ENCODE measurements around the gene OR6Y1. TPM values are rescaled to one million over a fixed set of nuclear protein-coding genes. Genes with fewer than 3 reads are reported as not detected.
A peak's percentile ranks its signal among the peaks of the same experiment; 100 is the strongest.

OR6Y1 gene
- total RNA-seq, 3 donors from 2014 or later, result not detected

GRCh38 chr1:158552296-158552695 lies 1.9 kb downstream of the OR6Y1 start:
- no peaks in the 10 kb centered on the region for H3K4me1 ChIP-seq (ENCODE audit: low read depth)
- intact Hi-C loops (cut with DNase I, micrococcal nuclease), result no loop called here
- H3K9me3 ChIP-seq, result no peaks in the 10 kb centered on the region
- no peak overlapping the region for H3K4me3 ChIP-seq
- ATAC-seq (no peak), DNase-seq (no peak)
- TF ChIP-seq CTCF (IDR thresholded peaks at IDR 0.05), result no peak
- no peaks in the 10 kb centered on the region for H3K36me3 ChIP-seq (ENCODE audit: low read depth)

GRCh38 chr1:158547533-158547932 lies 6.7 kb downstream of the OR6Y1 start:
- Histone ChIP-seq H3K4me3 (no peak overlapping the region), H3K9me3 (no peaks in the 10 kb centered on the region), H3K36me3 (ENCODE audit: low read depth) (no peaks in the 10 kb centered on the region), H3K4me1 (ENCODE audit: low read depth) (no peaks in the 10 kb centered on the region)
- no peak for TF ChIP-seq CTCF (IDR thresholded peaks at IDR 0.05)
- intact Hi-C loops (cut with DNase I, micrococcal nuclease), result no loop called here
- DNase-seq (no peak), ATAC-seq (no peak)

- no peaks in the 10 kb centered on the region for H3K9me3 ChIP-seq
- no peak for TF ChIP-seq CTCF (IDR thresholded peaks at IDR 0.05)
Observed at GRCh38 chr1:158537609-158538008, 16.6 kb downstream of the OR6Y1 start.

GRCh38 chr1:158534496-158534895 lies 19.7 kb downstream of the OR6Y1 start:
- H3K4me3 ChIP-seq, result no peak overlapping the region
- no peak for ATAC-seq
- H3K9me3 ChIP-seq, result no peaks in the 10 kb centered on the region
- no peak for DNase-seq
- H3K36me3 ChIP-seq (ENCODE audit: low read depth), result no peaks in the 10 kb centered on the region
- no peaks in the 10 kb centered on the region for H3K4me1 ChIP-seq (ENCODE audit: low read depth)
- intact Hi-C loops (cut with DNase I, micrococcal nuclease), result no loop called here
- TF ChIP-seq CTCF (IDR thresholded peaks at IDR 0.05), result no peak

More at GRCh38 chr1:158537609-158538008, 16.6 kb downstream of the OR6Y1 start:
- DNase-seq (no peak), ATAC-seq (no peak)
- no peaks in the 10 kb centered on the region for H3K36me3 ChIP-seq (ENCODE audit: low read depth)
- H3K4me1 ChIP-seq (ENCODE audit: low read depth), result no peaks in the 10 kb centered on the region
- intact Hi-C loops (cut with DNase I, micrococcal nuclease), result no loop called here
- H3K4me3 ChIP-seq, result no peak overlapping the region

- H3K9me3 ChIP-seq, result no peaks in the 10 kb centered on the region
- intact Hi-C loops (cut with DNase I, micrococcal nuclease), result no loop called here
- no peaks in the 10 kb centered on the region for H3K36me3 ChIP-seq (ENCODE audit: low read depth)
- DNase-seq (peak in 1 of 3 donors; percentile 1), ATAC-seq (no peak)
- H3K4me3 ChIP-seq, result no peak overlapping the region
- TF ChIP-seq CTCF (IDR thresholded peaks at IDR 0.05), result no peak
- no peaks in the 10 kb centered on the region for H3K4me1 ChIP-seq (ENCODE audit: low read depth)
Observed at GRCh38 chr1:158527190-158527815, 26.9 kb downstream of the OR6Y1 start.

GRCh38 chr1:158521666-158522058 lies 32.5 kb downstream of the OR6Y1 start:
- Histone ChIP-seq H3K4me1 (ENCODE audit: low read depth) (no peaks in the 10 kb centered on the region), H3K36me3 (ENCODE audit: low read depth) (no peaks in the 10 kb centered on the region), H3K4me3 (no peak overlapping the region), H3K9me3 (no peaks in the 10 kb centered on the region)
- TF ChIP-seq CTCF (IDR thresholded peaks at IDR 0.05), result no peak
- DNase-seq (no peak), ATAC-seq (no peak)
- intact Hi-C loops (cut with DNase I, micrococcal nuclease), result no loop called here

Measured in mucosa of descending colon (tissue), 3 donors.